Osteoblast (primary cell): ENCODE data around the gene CCDC27. TPM values are rescaled to one million over a fixed set of nuclear protein-coding genes. Genes with fewer than 3 reads are reported as not detected.
"Not testable (repeated sequence)": the region's sequence is repeated elsewhere in the genome, so short reads cannot be mapped to it uniquely, and the experiment has no call there.

Experiments
- DNase-seq: peaks from one replicate; pipeline ENCODE4 v3.0.0; 2011; ENCODE audit warnings: low spot score, mixed read lengths; ENCODE audit not compliant: insufficient read length; ENCODE audit errors: missing footprints
- H2AFZ ChIP-seq: 2 replicates; pipeline ENCODE4 v1.6.0; 2011; ENCODE audit warnings: mild to moderate bottlenecking, low read length
- H3K27ac ChIP-seq: 2 replicates; pipeline ENCODE4 v1.5.1; 2011; ENCODE audit warnings: mild to moderate bottlenecking, low read depth, low read length, moderate library complexity
- H3K27me3 ChIP-seq: 2 replicates; pipeline ENCODE4 v1.6.0; 2012; ENCODE audit warnings: mild to moderate bottlenecking, control low read depth, inconsistent platforms, low read length, moderate library complexity; ENCODE audit not compliant: insufficient read depth
- H3K36me3 ChIP-seq: 2 replicates; pipeline ENCODE4 v1.5.1; 2011; ENCODE audit warnings: mild to moderate bottlenecking, low read length, control low read depth, moderate library complexity; ENCODE audit not compliant: insufficient read depth
- H3K4me1 ChIP-seq: 2 replicates; pipeline ENCODE4 v1.5.1; 2011; ENCODE audit warnings: mild to moderate bottlenecking, low read length, control low read depth, moderate library complexity; ENCODE audit not compliant: insufficient read depth
- H3K4me2 ChIP-seq: 2 replicates; pipeline ENCODE4 v1.6.0; 2011; ENCODE audit warnings: mild to moderate bottlenecking, low read length; ENCODE audit not compliant: insufficient read depth
- H3K4me3 ChIP-seq: fragments of 200-600 bp; sonication (generic); 3 replicates; pipeline ENCODE4 v1.5.1; 2012; ENCODE audit warnings: mild to moderate bottlenecking, low read length, inconsistent platforms; ENCODE audit not compliant: insufficient read depth
- H3K79me2 ChIP-seq: 2 replicates; pipeline ENCODE4 v1.6.0; 2012; ENCODE audit warnings: mild to moderate bottlenecking, low read length, control low read depth, inconsistent platforms; ENCODE audit not compliant: insufficient read depth
- H3K9me3 ChIP-seq: 2 replicates; pipeline ENCODE4 v1.5.1; 2011; ENCODE audit warnings: low read depth, low read length, control low read depth
- H4K20me1 ChIP-seq: 2 replicates; pipeline ENCODE4 v1.6.0; 2012; ENCODE audit warnings: mild to moderate bottlenecking, low read length, control low read depth; ENCODE audit not compliant: insufficient read depth
- total RNA-seq: library from RNA; depleted of rRNA; stranded (reverse); fragments of >200 nt; gene quantifications from 2 replicates; pipeline ENCODE4 v1.2.3, GENCODE V29; 2012
- TF ChIP-seq, protein P1 (sequence below): IDR thresholded peaks from 2 replicates; pipeline ENCODE4 v1.5.1; 2011; ENCODE audit warnings: mild to moderate bottlenecking, low read depth, low read length, moderate library complexity; ENCODE audit errors: extremely low read depth

The CCDC27 gene
- total RNA-seq, 1 donor, result not detected

GRCh38 chr1:3807769-3808168 lies 55.5 kb downstream of the CCDC27 start:
- no peak overlapping the region for H3K27ac ChIP-seq
- no peaks in the 10 kb centered on the region for H3K79me2 ChIP-seq
- no peaks in the 10 kb centered on the region for H4K20me1 ChIP-seq
- H3K4me3 ChIP-seq, result no peak overlapping the region
- DNase-seq, result no peak
- H3K9me3 ChIP-seq, result no peaks in the 10 kb centered on the region
- H2AFZ ChIP-seq, result no peak overlapping the region
- H3K36me3 ChIP-seq, result no peaks in the 10 kb centered on the region
- H3K27me3 ChIP-seq, result peaks cover 3% of the 10 kb centered on the region
- H3K4me2 ChIP-seq, result no peak overlapping the region
- TF ChIP-seq, protein P1, sequence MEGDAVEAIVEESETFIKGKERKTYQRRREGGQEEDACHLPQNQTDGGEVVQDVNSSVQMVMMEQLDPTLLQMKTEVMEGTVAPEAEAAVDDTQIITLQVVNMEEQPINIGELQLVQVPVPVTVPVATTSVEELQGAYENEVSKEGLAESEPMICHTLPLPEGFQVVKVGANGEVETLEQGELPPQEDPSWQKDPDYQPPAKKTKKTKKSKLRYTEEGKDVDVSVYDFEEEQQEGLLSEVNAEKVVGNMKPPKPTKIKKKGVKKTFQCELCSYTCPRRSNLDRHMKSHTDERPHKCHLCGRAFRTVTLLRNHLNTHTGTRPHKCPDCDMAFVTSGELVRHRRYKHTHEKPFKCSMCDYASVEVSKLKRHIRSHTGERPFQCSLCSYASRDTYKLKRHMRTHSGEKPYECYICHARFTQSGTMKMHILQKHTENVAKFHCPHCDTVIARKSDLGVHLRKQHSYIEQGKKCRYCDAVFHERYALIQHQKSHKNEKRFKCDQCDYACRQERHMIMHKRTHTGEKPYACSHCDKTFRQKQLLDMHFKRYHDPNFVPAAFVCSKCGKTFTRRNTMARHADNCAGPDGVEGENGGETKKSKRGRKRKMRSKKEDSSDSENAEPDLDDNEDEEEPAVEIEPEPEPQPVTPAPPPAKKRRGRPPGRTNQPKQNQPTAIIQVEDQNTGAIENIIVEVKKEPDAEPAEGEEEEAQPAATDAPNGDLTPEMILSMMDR, result no peak
- peaks cover 9% of the 10 kb centered on the region for H3K4me1 ChIP-seq

- no peaks in the 10 kb centered on the region for H3K9me3 ChIP-seq
- no peak overlapping the region for H2AFZ ChIP-seq
- TF ChIP-seq, protein P1, result no peak
- no peak overlapping the region for H3K4me3 ChIP-seq
- no peak for DNase-seq
- H3K36me3 ChIP-seq, result peaks cover 10% of the 10 kb centered on the region
- H4K20me1 ChIP-seq, result no peaks in the 10 kb centered on the region
- no peak overlapping the region for H3K27ac ChIP-seq
- no peak overlapping the region for H3K4me2 ChIP-seq
- H3K79me2 ChIP-seq, result no peaks in the 10 kb centered on the region
- no peaks in the 10 kb centered on the region for H3K4me1 ChIP-seq
- H3K27me3 ChIP-seq, result no peaks in the 10 kb centered on the region
These were observed 57.4 kb downstream of the CCDC27 start for GRCh38 chr1:3809680-3810079.

DNA sequence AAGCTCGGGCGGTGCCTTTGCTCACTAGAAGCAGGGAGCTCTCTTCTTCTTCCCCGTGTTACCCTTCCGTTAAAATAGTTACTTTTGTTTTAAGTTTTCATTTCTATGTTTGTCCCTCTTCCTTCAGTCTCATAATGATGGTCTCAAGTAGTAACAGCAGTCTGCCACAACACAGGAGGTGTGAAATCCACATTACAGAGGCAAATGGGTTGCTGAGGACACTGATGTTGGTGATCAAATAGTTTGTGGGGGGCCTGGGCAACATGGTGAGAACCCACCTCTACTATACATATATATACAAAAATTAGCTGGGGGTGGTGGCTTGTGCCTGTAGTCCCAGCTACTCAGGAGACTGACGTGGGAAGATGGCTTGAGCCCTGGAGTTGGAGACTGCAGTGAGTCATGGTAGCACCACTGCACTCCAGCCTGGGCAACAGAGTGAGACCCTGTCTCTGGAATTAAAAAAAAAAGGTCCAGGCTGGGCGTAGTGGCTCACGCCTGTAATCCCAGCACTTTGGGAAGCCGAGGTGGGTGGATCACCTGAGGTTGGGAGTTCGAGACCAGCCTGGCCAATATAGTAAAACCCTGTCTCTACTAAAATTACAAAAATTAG lies 58.0 kb downstream of the CCDC27 start:
- H3K4me1 ChIP-seq, H3K4me3 ChIP-seq, H3K27me3 ChIP-seq, H3K4me2 ChIP-seq, H4K20me1 ChIP-seq, H2AFZ ChIP-seq, H3K9me3 ChIP-seq, H3K79me2 ChIP-seq, H3K27ac ChIP-seq: not testable (repeated sequence)
- peaks cover 11% of the 10 kb centered on the region for H3K36me3 ChIP-seq
- DNase-seq, result peak; percentile 43

- Histone ChIP-seq H3K4me3 (peak overlapping the region; percentile 31), H2AFZ (no peak overlapping the region), H3K4me1 (no peaks in the 10 kb centered on the region), H3K79me2 (no peaks in the 10 kb centered on the region), H3K4me2 (peak overlapping the region; percentile 64), H4K20me1 (no peaks in the 10 kb centered on the region), H3K36me3 (peaks cover 14% of the 10 kb centered on the region), H3K27me3 (no peaks in the 10 kb centered on the region), H3K27ac (no peak overlapping the region), H3K9me3 (no peaks in the 10 kb centered on the region)
- DNase-seq, result peak; percentile 30
- TF ChIP-seq, protein P1, result no peak
These were observed 59.3 kb downstream of the CCDC27 start for GRCh38 chr1:3811595-3811911.
